ENCODE data around the gene TMC1. TPM values are rescaled to one million over a fixed set of nuclear protein-coding genes. Genes with fewer than 3 reads are reported as not detected.
"Not testable (repeated sequence)": the region's sequence is repeated elsewhere in the genome, so short reads cannot be mapped to it uniquely, and the experiment has no call there.

The TMC1 gene
- total RNA-seq, 2 experiments from 2014 or later = not detected

- no peaks in the 10 kb centered on the region for H3K4me1 Mint-ChIP-seq (ENCODE audit: low read depth)
- intact Hi-C loops (cut with micrococcal nuclease) = no loop called here
- no peak overlapping the region for H3K27ac Mint-ChIP-seq
- no peak for DNase-seq
- H3K4me3 Mint-ChIP-seq = no peak overlapping the region
- no peaks in the 10 kb centered on the region for H3K9me3 Mint-ChIP-seq
- CTCF ChIA-PET = interaction anchor here (1.0 to 2.4 kb wide), 5 partner anchors 10 to 319 kb away, joined by 3 to 17 read pairs (median 4); no protein-coding TSS in a partner anchor
- peaks cover 1% of the 10 kb centered on the region for H3K27me3 Mint-ChIP-seq (ENCODE audit: low read depth)
- no peaks in the 10 kb centered on the region for H3K36me3 Mint-ChIP-seq (ENCODE audit: low read depth)
These were observed 336.9 kb downstream of the TMC1 start for GRCh38 chr9:72858089-72858912.

- H3K9me3 Mint-ChIP-seq; intact Hi-C loops (cut with micrococcal nuclease); H3K27ac Mint-ChIP-seq; H3K4me1 Mint-ChIP-seq (ENCODE audit: low read depth); H3K4me3 Mint-ChIP-seq; H3K27me3 Mint-ChIP-seq (ENCODE audit: low read depth); H3K36me3 Mint-ChIP-seq (ENCODE audit: low read depth); DNase-seq: not testable (repeated sequence)
- CTCF ChIA-PET = interaction anchor here (0.6 kb wide), 1 partner anchor 818 kb away, joined by 6 read pairs; no protein-coding TSS in a partner anchor
These were observed 341.4 kb downstream of the TMC1 start for GRCh38 chr9:72862788-72863187.

- CTCF ChIA-PET = interaction anchor here (0.6 kb wide), 1 partner anchor 819 kb away, joined by 6 read pairs; no protein-coding TSS in a partner anchor
- no peak for DNase-seq
- Mint-ChIP-seq H3K4me3 (no peak overlapping the region), H3K36me3 (ENCODE audit: low read depth) (no peaks in the 10 kb centered on the region), H3K4me1 (ENCODE audit: low read depth) (no peaks in the 10 kb centered on the region), H3K9me3 (no peaks in the 10 kb centered on the region), H3K27ac (no peak overlapping the region), H3K27me3 (ENCODE audit: low read depth) (peaks cover 5% of the 10 kb centered on the region)
- intact Hi-C loops (cut with micrococcal nuclease) = no loop called here
These were observed 342.2 kb downstream of the TMC1 start for GRCh38 chr9:72863456-72864094.

GRCh38 chr9:72864327-72864726, 342.9 kb downstream of the TMC1 start:
- H3K36me3 Mint-ChIP-seq (ENCODE audit: low read depth) = no peaks in the 10 kb centered on the region
- no peak for DNase-seq
- H3K27me3 Mint-ChIP-seq (ENCODE audit: low read depth) = peaks cover 5% of the 10 kb centered on the region
- H3K9me3 Mint-ChIP-seq = no peaks in the 10 kb centered on the region
- intact Hi-C loops (cut with micrococcal nuclease) = no loop called here
- H3K4me3 Mint-ChIP-seq = no peak overlapping the region
- H3K4me1 Mint-ChIP-seq (ENCODE audit: low read depth) = no peaks in the 10 kb centered on the region
- no peak overlapping the region for H3K27ac Mint-ChIP-seq
- CTCF ChIA-PET = no interaction called here

GRCh38 chr9:72871685-72872084, 350.3 kb downstream of the TMC1 start:
- Mint-ChIP-seq H3K27me3 (ENCODE audit: low read depth) (peaks cover 3% of the 10 kb centered on the region), H3K27ac (no peak overlapping the region), H3K4me3 (no peak overlapping the region), H3K9me3 (no peaks in the 10 kb centered on the region), H3K4me1 (ENCODE audit: low read depth) (no peaks in the 10 kb centered on the region), H3K36me3 (ENCODE audit: low read depth) (no peaks in the 10 kb centered on the region)
- CTCF ChIA-PET = interaction anchor here (0.6 to 1.4 kb wide), 5 partner anchors 14 to 572 kb away, joined by 3 to 5 read pairs (median 3); no protein-coding TSS in a partner anchor
- intact Hi-C loops (cut with micrococcal nuclease) = loop anchor here (1.0 to 5.0 kb wide), 3 partner anchors 152 to 313 kb away; no protein-coding TSS in a partner anchor
- no peak for DNase-seq

GRCh38 chr9:72872718-72873117, 351.3 kb downstream of the TMC1 start:
- no peaks in the 10 kb centered on the region for H3K9me3 Mint-ChIP-seq
- peaks cover 3% of the 10 kb centered on the region for H3K27me3 Mint-ChIP-seq (ENCODE audit: low read depth)
- intact Hi-C loops (cut with micrococcal nuclease) = loop anchor here (1.0 to 5.0 kb wide), 2 partner anchors 210 to 312 kb away; no protein-coding TSS in a partner anchor
- no peak overlapping the region for H3K27ac Mint-ChIP-seq
- H3K36me3 Mint-ChIP-seq (ENCODE audit: low read depth) = no peaks in the 10 kb centered on the region
- no peaks in the 10 kb centered on the region for H3K4me1 Mint-ChIP-seq (ENCODE audit: low read depth)
- CTCF ChIA-PET = interaction anchor here (0.5 to 1.0 kb wide), 2 partner anchors 15 to 28 kb away, joined by 3 to 4 read pairs; no protein-coding TSS in a partner anchor
- DNase-seq = no peak
- no peak overlapping the region for H3K4me3 Mint-ChIP-seq

- Mint-ChIP-seq H3K4me1 (ENCODE audit: low read depth) (no peaks in the 10 kb centered on the region), H3K27ac (no peak overlapping the region), H3K4me3 (no peak overlapping the region), H3K27me3 (ENCODE audit: low read depth) (peaks cover 2% of the 10 kb centered on the region), H3K9me3 (no peaks in the 10 kb centered on the region), H3K36me3 (ENCODE audit: low read depth) (no peaks in the 10 kb centered on the region)
- intact Hi-C loops (cut with micrococcal nuclease) = loop anchor here (5.0 kb wide), 1 partner anchor 209 kb away; no protein-coding TSS in a partner anchor
- DNase-seq = no peak
- CTCF ChIA-PET = interaction anchor here (0.5 kb wide), 1 partner anchor 14 kb away, joined by 3 read pairs; no protein-coding TSS in a partner anchor
These were observed 352.0 kb downstream of the TMC1 start for GRCh38 chr9:72873456-72873855.

- Mint-ChIP-seq H3K27me3 (ENCODE audit: low read depth) (peaks cover 2% of the 10 kb centered on the region), H3K9me3 (no peaks in the 10 kb centered on the region), H3K4me3 (no peak overlapping the region), H3K36me3 (ENCODE audit: low read depth) (no peaks in the 10 kb centered on the region), H3K4me1 (ENCODE audit: low read depth) (no peaks in the 10 kb centered on the region), H3K27ac (no peak overlapping the region)
- intact Hi-C loops (cut with micrococcal nuclease) = loop anchor here (5.0 kb wide), 1 partner anchor 208 kb away; no protein-coding TSS in a partner anchor
- DNase-seq = no peak
- CTCF ChIA-PET = no interaction called here
These were observed 352.9 kb downstream of the TMC1 start for GRCh38 chr9:72874344-72874743.

GRCh38 chr9:72875221-72875620, 353.8 kb downstream of the TMC1 start:
- no peak for DNase-seq
- Mint-ChIP-seq H3K4me3 (no peak overlapping the region), H3K4me1 (ENCODE audit: low read depth) (no peaks in the 10 kb centered on the region), H3K36me3 (ENCODE audit: low read depth) (no peaks in the 10 kb centered on the region), H3K27me3 (ENCODE audit: low read depth) (peaks cover 2% of the 10 kb centered on the region), H3K9me3 (no peaks in the 10 kb centered on the region), H3K27ac (no peak overlapping the region)
- intact Hi-C loops (cut with micrococcal nuclease) = no loop called here
- CTCF ChIA-PET = no interaction called here

GRCh38 chr9:72880821-72881220, 359.4 kb downstream of the TMC1 start:
- CTCF ChIA-PET = no interaction called here
- H3K4me3 Mint-ChIP-seq = no peak overlapping the region
- no peaks in the 10 kb centered on the region for H3K4me1 Mint-ChIP-seq (ENCODE audit: low read depth)
- no peak for DNase-seq
- no peaks in the 10 kb centered on the region for H3K27me3 Mint-ChIP-seq (ENCODE audit: low read depth)
- no peaks in the 10 kb centered on the region for H3K36me3 Mint-ChIP-seq (ENCODE audit: low read depth)
- intact Hi-C loops (cut with micrococcal nuclease) = no loop called here
- H3K9me3 Mint-ChIP-seq = no peaks in the 10 kb centered on the region
- H3K27ac Mint-ChIP-seq = no peak overlapping the region

- CTCF ChIA-PET = no interaction called here
These were observed 360.8 kb downstream of the TMC1 start for GRCh38 chr9:72882117-72882775.

GRCh38 chr9:72883875-72884274, 362.5 kb downstream of the TMC1 start:
- H3K4me1 Mint-ChIP-seq (ENCODE audit: low read depth) = no peaks in the 10 kb centered on the region
- H3K27ac Mint-ChIP-seq = no peak overlapping the region
- CTCF ChIA-PET = no interaction called here
- no peaks in the 10 kb centered on the region for H3K36me3 Mint-ChIP-seq (ENCODE audit: low read depth)
- intact Hi-C loops (cut with micrococcal nuclease) = no loop called here
- no peaks in the 10 kb centered on the region for H3K9me3 Mint-ChIP-seq
- DNase-seq = no peak
- no peaks in the 10 kb centered on the region for H3K27me3 Mint-ChIP-seq (ENCODE audit: low read depth)
- H3K4me3 Mint-ChIP-seq = no peak overlapping the region

More at GRCh38 chr9:72882117-72882775, 360.8 kb downstream of the TMC1 start:
- Mint-ChIP-seq H3K4me1 (ENCODE audit: low read depth) (no peaks in the 10 kb centered on the region), H3K36me3 (ENCODE audit: low read depth) (no peaks in the 10 kb centered on the region), H3K27me3 (ENCODE audit: low read depth) (no peaks in the 10 kb centered on the region), H3K27ac (no peak overlapping the region), H3K4me3 (no peak overlapping the region), H3K9me3 (no peaks in the 10 kb centered on the region)
- no peak for DNase-seq
- intact Hi-C loops (cut with micrococcal nuclease) = no loop called here

All from activated naive CD4-positive, alpha-beta T cell treated with anti-CD3 and anti-CD28 coated beads for 36 hours (primary cell).